Loucy (cell line): ENCODE measurements around the gene RNU7-1.

ENCODE experiments used
- H2AFZ ChIP-seq: fragments of 200-600 bp; sonication (generic); 2 replicates; pipeline ENCODE4 v1.6.0; 2016; ENCODE audit warnings: antibody characterized with exemption, mild to moderate bottlenecking, low read length, moderate library complexity
- H3F3A ChIP-seq: fragments of 200-600 bp; 2 replicates; pipeline ENCODE4 v1.6.0; 2016; ENCODE audit warnings: antibody characterized with exemption, low read depth, mild to moderate bottlenecking
- H3K27me3 ChIP-seq: fragments of 200-600 bp; sonication (generic); 2 replicates; pipeline ENCODE4 v1.6.1; 2014; ENCODE audit warnings: low read length, mild to moderate bottlenecking; ENCODE audit not compliant: insufficient read depth, poor library complexity, severe bottlenecking
- H3K36me3 ChIP-seq: fragments of 200-600 bp; sonication (generic); 2 replicates; pipeline ENCODE4 v1.6.1; 2016; ENCODE audit warnings: low read length; ENCODE audit not compliant: insufficient read depth
- H3K4me1 ChIP-seq: fragments of 200-600 bp; sonication (generic); 2 replicates; pipeline ENCODE4 v1.5.1; 2014; ENCODE audit warnings: low read length, mild to moderate bottlenecking; ENCODE audit not compliant: insufficient read depth, poor library complexity, severe bottlenecking
- H3K4me2 ChIP-seq: fragments of 200-600 bp; sonication (generic); 2 replicates; pipeline ENCODE4 v1.6.0; 2014; ENCODE audit warnings: antibody characterized with exemption, low read length, low read depth, mild to moderate bottlenecking; ENCODE audit not compliant: poor library complexity, severe bottlenecking
- H3K4me3 ChIP-seq: fragments of 200-600 bp; sonication (generic); 2 replicates; pipeline ENCODE4 v1.5.1; 2014; ENCODE audit warnings: low read length, mild to moderate bottlenecking, mixed read lengths; ENCODE audit not compliant: poor library complexity, severe bottlenecking
- H3K79me2 ChIP-seq: fragments of 200-600 bp; sonication (generic); 2 replicates; pipeline ENCODE4 v1.6.1; 2014; ENCODE audit warnings: low read length; ENCODE audit not compliant: insufficient read depth
- H3K9ac ChIP-seq: fragments of 200-600 bp; sonication (generic); 2 replicates; pipeline ENCODE4 v1.6.0; 2014; ENCODE audit warnings: mild to moderate bottlenecking, low read depth, low read length, moderate library complexity; ENCODE audit not compliant: poor library complexity, severe bottlenecking
- H3K9me2 ChIP-seq: fragments of 200-600 bp; sonication (generic); replicated peaks from 2 replicates; pipeline ENCODE4 v1.6.1; 2016; ENCODE audit warnings: low read depth, low read length, mixed read lengths
- H3K9me3 ChIP-seq: fragments of 200-600 bp; sonication (generic); 2 replicates; pipeline ENCODE4 v1.6.1; 2014; ENCODE audit warnings: mild to moderate bottlenecking, antibody characterized with exemption, low read length, low read depth; ENCODE audit not compliant: insufficient read depth
- H4K20me1 ChIP-seq: fragments of 200-600 bp; sonication (generic); 2 replicates; pipeline ENCODE4 v1.6.0; 2014; ENCODE audit warnings: antibody characterized with exemption, low read length, mild to moderate bottlenecking; ENCODE audit not compliant: insufficient read depth, poor library complexity, severe bottlenecking
- CTCF ChIP-seq: fragments of 200-600 bp; sonication (generic); conservative IDR thresholded peaks from 2 replicates; pipeline ENCODE4 v1.5.1; 2014; ENCODE audit warnings: mild to moderate bottlenecking, antibody characterized with exemption, low read length
- EZH2phosphoT487 ChIP-seq: fragments of 200-600 bp; IDR thresholded peaks from 2 replicates; pipeline ENCODE4 v1.6.1; 2018; ENCODE audit warnings: antibody characterized with exemption, mild to moderate bottlenecking, moderate library complexity, borderline replicate concordance

The RNU7-1 gene

GRCh38 chr12:6965026-6965661 is 21.5 kb downstream of the RNU7-1 start:
- peaks cover 44% of the 10 kb centered on the region for H3K4me1 ChIP-seq
- peak overlapping the region; percentile 36 for H3K9ac ChIP-seq
- no peak overlapping the region for H2AFZ ChIP-seq
- peaks cover 30% of the 10 kb centered on the region; the same call in 1 of the 2 replicates for H3K36me3 ChIP-seq
- H3K27me3 ChIP-seq: no peaks in the 10 kb centered on the region
- H3K4me3 ChIP-seq: no peak overlapping the region
- H3F3A ChIP-seq: peaks cover 13% of the 10 kb centered on the region
- no peak overlapping the region for H3K4me2 ChIP-seq
- H3K9me2 ChIP-seq: no peaks in the 10 kb centered on the region
- TF ChIP-seq EZH2phosphoT487 (no peak), CTCF (peak; percentile 95)
- peaks cover 38% of the 10 kb centered on the region for H3K79me2 ChIP-seq
- no peaks in the 10 kb centered on the region for H3K9me3 ChIP-seq
- H4K20me1 ChIP-seq: peaks cover 17% of the 10 kb centered on the region

GRCh38 chr12:6965714-6966113 is 22.1 kb downstream of the RNU7-1 start:
- no peak overlapping the region for H3K4me3 ChIP-seq
- peaks cover 17% of the 10 kb centered on the region for H4K20me1 ChIP-seq
- H3K9me3 ChIP-seq: no peaks in the 10 kb centered on the region
- H3K4me2 ChIP-seq: no peak overlapping the region
- peaks cover 36% of the 10 kb centered on the region for H3K79me2 ChIP-seq
- no peak overlapping the region for H2AFZ ChIP-seq
- TF ChIP-seq EZH2phosphoT487: no peak
- no peak for TF ChIP-seq CTCF
- no peak overlapping the region for H3K9ac ChIP-seq
- peaks cover 39% of the 10 kb centered on the region for H3K4me1 ChIP-seq
- no peaks in the 10 kb centered on the region for H3K9me2 ChIP-seq
- H3F3A ChIP-seq: peaks cover 13% of the 10 kb centered on the region
- no peaks in the 10 kb centered on the region for H3K27me3 ChIP-seq
- peaks cover 30% of the 10 kb centered on the region; the same call in 1 of the 2 replicates for H3K36me3 ChIP-seq

- no peak overlapping the region for H3K4me3 ChIP-seq
- H4K20me1 ChIP-seq: peaks cover 17% of the 10 kb centered on the region
- no peaks in the 10 kb centered on the region for H3K9me3 ChIP-seq
- H3K36me3 ChIP-seq: peaks cover 30% of the 10 kb centered on the region; the same call in 1 of the 2 replicates
- peaks cover 42% of the 10 kb centered on the region for H3K79me2 ChIP-seq
- H3K9ac ChIP-seq: no peak overlapping the region
- no peak overlapping the region for H2AFZ ChIP-seq
- no peak overlapping the region for H3K4me2 ChIP-seq
- no peak for TF ChIP-seq CTCF
- TF ChIP-seq EZH2phosphoT487: no peak
- H3K9me2 ChIP-seq: no peaks in the 10 kb centered on the region
- no peaks in the 10 kb centered on the region for H3K27me3 ChIP-seq
- H3K4me1 ChIP-seq: peaks cover 32% of the 10 kb centered on the region
- peaks cover 13% of the 10 kb centered on the region for H3F3A ChIP-seq
These were observed 22.7 kb downstream of the RNU7-1 start for GRCh38 chr12:6966351-6966750.
